Effector CD4-positive, alpha-beta T cell (primary cell): Measurements from ENCODE around the gene ODF4.
A peak's percentile ranks its signal among the peaks of the same experiment; 100 is the strongest.
"Not testable (repeated sequence)": the region's sequence is repeated elsewhere in the genome, so short reads cannot be mapped to it uniquely, and the experiment has no call there.

Source experiments
- DNase-seq: peaks from one replicate; pipeline ENCODE4 v3.0.0-alpha.2; 2020

The ODF4 gene

GRCh38 chr17:8371786-8372185 lies 32.1 kb downstream of the ODF4 start:
- DNase-seq, result no peak

GRCh38 chr17:8372422-8372821 lies 32.8 kb downstream of the ODF4 start:
- DNase-seq, result no peak

- not testable (repeated sequence) for DNase-seq
These were observed 34.2 kb downstream of the ODF4 start for GRCh38 chr17:8373856-8374255.

- DNase-seq, result no peak
These were observed 36.2 kb downstream of the ODF4 start for GRCh38 chr17:8375738-8376259.

- peak; percentile 87 for DNase-seq
These were observed 36.8 kb downstream of the ODF4 start, which contains the start of gene KRABD2 for GRCh38 chr17:8376271-8377067. Gene KRABD2, minus strand, starts transcription at chr17:8376704.

- DNase-seq, result no peak
These were observed 37.8 kb downstream of the ODF4 start for GRCh38 chr17:8377422-8377821.

GRCh38 chr17:8378117-8378516 lies 38.5 kb downstream of the ODF4 start:
- not testable (repeated sequence) for DNase-seq

- no peak for DNase-seq
These were observed 40.4 kb downstream of the ODF4 start for GRCh38 chr17:8380049-8380448.

- DNase-seq, result no peak
These were observed 42.6 kb downstream of the ODF4 start for GRCh38 chr17:8382052-8382879.

GRCh38 chr17:8382880-8383142 lies 43.2 kb downstream of the ODF4 start:
- DNase-seq, result no peak

GRCh38 chr17:8383143-8383822 lies 43.6 kb downstream of the ODF4 start, which contains the start of gene RPL26:
Gene RPL26, minus strand, starts transcription at chr17:8383193. Its CDS starts 883 bp downstream, at chr17:8382310.
- DNase-seq, result peak; percentile 92

- no peak for DNase-seq
These were observed 45.2 kb downstream of the ODF4 start for GRCh38 chr17:8384801-8385378.

GRCh38 chr17:8386841-8387240 lies 47.2 kb downstream of the ODF4 start:
- no peak for DNase-seq

- no peak for DNase-seq
These were observed 48.4 kb downstream of the ODF4 start for GRCh38 chr17:8387914-8388651.

GRCh38 chr17:8391711-8392110 lies 52.1 kb downstream of the ODF4 start:
- no peak for DNase-seq

GRCh38 chr17:8392274-8392673 lies 52.6 kb downstream of the ODF4 start:
- DNase-seq, result no peak

GRCh38 chr17:8392674-8393469 lies 53.2 kb downstream of the ODF4 start:
- no peak for DNase-seq

GRCh38 chr17:8393470-8394231 lies 54.0 kb downstream of the ODF4 start:
- DNase-seq, result peak; percentile 19

- DNase-seq, result not testable (repeated sequence)
These were observed 54.9 kb downstream of the ODF4 start for GRCh38 chr17:8394497-8394896.
